HEK293 (cell line): ENCODE measurements around the gene ACADVL.

ENCODE experiments used
- ATF2 ChIP-seq: fragments of 450-650 bp; formaldehyde crosslinking; IDR thresholded peaks from 2 replicates; pipeline ENCODE4 v1.5.1; 2016; ENCODE audit warnings: missing biosample characterization, missing genetic modification characterization, low read depth
- BCL11A ChIP-seq: fragments of 450-650 bp; formaldehyde crosslinking; IDR thresholded peaks from 2 replicates; pipeline ENCODE4 v1.5.1; 2016; ENCODE audit warnings: low read depth, missing biosample characterization, missing genetic modification characterization
- FEZF1 ChIP-seq: fragments of 450-650 bp; formaldehyde crosslinking; IDR thresholded peaks from 2 replicates; pipeline ENCODE4 v1.5.1; 2016; ENCODE audit warnings: missing biosample characterization, missing genetic modification characterization
- GLI2 ChIP-seq: fragments of 450-650 bp; formaldehyde crosslinking; IDR thresholded peaks from 2 replicates; pipeline ENCODE4; 2017; ENCODE audit warnings: missing biosample characterization, missing genetic modification characterization, low read depth, borderline replicate concordance
- IKZF3 ChIP-seq: fragments of 450-650 bp; IDR thresholded peaks from 2 replicates; pipeline ENCODE4 v1.5.0; 2018; ENCODE audit warnings: missing biosample characterization, mild to moderate bottlenecking, missing genetic modification characterization, moderate library complexity
- KLF7 ChIP-seq: fragments of 450-650 bp; formaldehyde crosslinking; IDR thresholded peaks from 2 replicates; pipeline ENCODE4 v1.5.1; 2016; ENCODE audit warnings: missing biosample characterization, missing genetic modification characterization, borderline replicate concordance
- KLF9 ChIP-seq: fragments of 450-650 bp; formaldehyde crosslinking; IDR thresholded peaks from 2 replicates; pipeline ENCODE4 v1.5.1; 2016; ENCODE audit warnings: missing biosample characterization, missing genetic modification characterization, low read depth
- SP2 ChIP-seq: fragments of 450-650 bp; formaldehyde crosslinking; IDR thresholded peaks from 2 replicates; pipeline ENCODE4 v1.5.1; 2016; ENCODE audit warnings: missing biosample characterization, missing genetic modification characterization
- YY1 ChIP-seq: fragments of 450-650 bp; formaldehyde crosslinking; IDR thresholded peaks from 2 replicates; pipeline ENCODE4 v1.5.1; 2018; ENCODE audit warnings: missing biosample characterization, missing genetic modification characterization
- YY2 ChIP-seq: fragments of 450-650 bp; formaldehyde crosslinking; IDR thresholded peaks from 2 replicates; pipeline ENCODE4 v1.5.1; 2016; ENCODE audit warnings: missing biosample characterization, missing genetic modification characterization
- ZBTB44 ChIP-seq: fragments of 450-650 bp; IDR thresholded peaks from 2 replicates; pipeline ENCODE4 v1.5.1; 2018; ENCODE audit warnings: missing biosample characterization, mild to moderate bottlenecking, missing genetic modification characterization
- ZBTB8A ChIP-seq: fragments of 450-650 bp; formaldehyde crosslinking; IDR thresholded peaks from 2 replicates; pipeline ENCODE4 v1.5.1; 2016; ENCODE audit warnings: missing biosample characterization, missing genetic modification characterization
- ZNF132 ChIP-seq: fragments of 450-650 bp; formaldehyde crosslinking; IDR thresholded peaks from 2 replicates; pipeline ENCODE4 v1.5.1; 2017; ENCODE audit warnings: missing biosample characterization, missing genetic modification characterization, borderline replicate concordance
- ZNF133 ChIP-seq: fragments of 450-650 bp; formaldehyde crosslinking; IDR thresholded peaks from 2 replicates; pipeline ENCODE4 v1.5.1; 2016; ENCODE audit warnings: missing biosample characterization, missing genetic modification characterization
- ZNF157 ChIP-seq: fragments of 450-650 bp; formaldehyde crosslinking; IDR thresholded peaks from 2 replicates; pipeline ENCODE4 v1.5.1; 2016; ENCODE audit warnings: missing biosample characterization, missing genetic modification characterization
- ZNF175 ChIP-seq: fragments of 450-650 bp; formaldehyde crosslinking; IDR thresholded peaks from 2 replicates; pipeline ENCODE4 v1.5.1; 2016; ENCODE audit warnings: missing biosample characterization, missing genetic modification characterization
- ZNF19 ChIP-seq: fragments of 450-650 bp; formaldehyde crosslinking; IDR thresholded peaks from 2 replicates; pipeline ENCODE4; 2016; ENCODE audit warnings: missing biosample characterization, missing genetic modification characterization, low read depth
- ZNF248 ChIP-seq: fragments of 450-650 bp; formaldehyde crosslinking; IDR thresholded peaks from 2 replicates; pipeline ENCODE4 v1.5.1; 2017; ENCODE audit warnings: missing biosample characterization, missing genetic modification characterization
- ZNF280D ChIP-seq: fragments of 450-650 bp; formaldehyde crosslinking; IDR thresholded peaks from 2 replicates; pipeline ENCODE4 v1.5.1; 2016; ENCODE audit warnings: missing biosample characterization, missing genetic modification characterization
- ZNF354C ChIP-seq: fragments of 450-650 bp; formaldehyde crosslinking; IDR thresholded peaks from 2 replicates; pipeline ENCODE4 v1.5.1; 2016; ENCODE audit warnings: missing biosample characterization, missing genetic modification characterization, low read depth, borderline replicate concordance
- ZNF362 ChIP-seq: fragments of 450-650 bp; formaldehyde crosslinking; IDR thresholded peaks from 2 replicates; pipeline ENCODE4 v1.5.1; 2016; ENCODE audit warnings: missing biosample characterization, missing genetic modification characterization
- ZNF530 ChIP-seq: fragments of 450-650 bp; formaldehyde crosslinking; IDR thresholded peaks from 2 replicates; pipeline ENCODE4 v1.5.1; 2016; ENCODE audit warnings: low read depth, missing biosample characterization, missing genetic modification characterization
- ZNF580 ChIP-seq: fragments of 450-650 bp; formaldehyde crosslinking; IDR thresholded peaks from 2 replicates; pipeline ENCODE4 v1.5.1; 2016; ENCODE audit warnings: missing biosample characterization, missing genetic modification characterization
- ZNF621 ChIP-seq: fragments of 450-650 bp; formaldehyde crosslinking; IDR thresholded peaks from 2 replicates; pipeline ENCODE4 v1.5.1; 2017; ENCODE audit warnings: missing biosample characterization, missing genetic modification characterization
- ZNF623 ChIP-seq: fragments of 450-650 bp; formaldehyde crosslinking; IDR thresholded peaks from 2 replicates; pipeline ENCODE4 v1.5.1; 2016; ENCODE audit warnings: missing biosample characterization, missing genetic modification characterization
- ZNF677 ChIP-seq: fragments of 450-650 bp; IDR thresholded peaks from 2 replicates; pipeline ENCODE4 v1.5.0; 2018; ENCODE audit warnings: missing biosample characterization, mild to moderate bottlenecking, missing genetic modification characterization, moderate library complexity
- ZNF692 ChIP-seq: fragments of 450-650 bp; formaldehyde crosslinking; IDR thresholded peaks from 2 replicates; pipeline ENCODE4 v1.5.1; 2016; ENCODE audit warnings: missing biosample characterization, missing genetic modification characterization
- ZNF768 ChIP-seq: fragments of 450-650 bp; formaldehyde crosslinking; IDR thresholded peaks from 2 replicates; pipeline ENCODE4 v1.5.1; 2018; ENCODE audit warnings: missing biosample characterization, mild to moderate bottlenecking, missing genetic modification characterization
- ZNF785 ChIP-seq: fragments of 450-650 bp; formaldehyde crosslinking; IDR thresholded peaks from 2 replicates; pipeline ENCODE4 v1.5.1; 2016; ENCODE audit warnings: missing biosample characterization, missing genetic modification characterization
- ZNF792 ChIP-seq: fragments of 450-650 bp; formaldehyde crosslinking; IDR thresholded peaks from 2 replicates; pipeline ENCODE4 v1.5.1; 2016; ENCODE audit warnings: missing biosample characterization, missing genetic modification characterization
- ZNF843 ChIP-seq: fragments of 450-650 bp; formaldehyde crosslinking; IDR thresholded peaks from 2 replicates; pipeline ENCODE4 v1.5.1; 2016; ENCODE audit warnings: missing biosample characterization, missing genetic modification characterization

ACADVL gene

GRCh38 chr17:7242717-7243452, 23.1 kb downstream of the ACADVL start (continued):
- peak; percentile 75; the same call in 1 of the 2 replicates for TF ChIP-seq ATF2 (tag by site-specific recombination)
- TF ChIP-seq YY2 (tag by site-specific recombination), result peak; percentile 86
- no peak for TF ChIP-seq ZNF248 (tag by site-specific recombination)
- no peak for TF ChIP-seq ZNF175
- peak; percentile 83 for TF ChIP-seq BCL11A (tag by site-specific recombination)
- TF ChIP-seq ZNF354C (tag by site-specific recombination), result no peak
- TF ChIP-seq SP2 (tag by site-specific recombination), result peak; percentile 95
- no peak for TF ChIP-seq ZNF792 (tag by site-specific recombination)
- TF ChIP-seq ZNF280D (tag by site-specific recombination), result peak; percentile 73; the same call in 1 of the 2 replicates
- TF ChIP-seq ZNF132 (tag by site-specific recombination), result no peak
- TF ChIP-seq ZNF157 (tag by site-specific recombination), result no peak
- TF ChIP-seq GLI2 (tag by site-specific recombination), result peak; percentile 43; the same call in 1 of the 2 replicates
- TF ChIP-seq ZNF362 (tag by site-specific recombination), result no peak
- TF ChIP-seq ZNF133, result no peak
- TF ChIP-seq ZNF677 (tag by site-specific recombination), result no peak
- TF ChIP-seq YY1 (tag by site-specific recombination), result peak; percentile 76; the same call in 1 of the 2 replicates
- peak; percentile 98 for TF ChIP-seq KLF7 (tag by site-specific recombination)
- TF ChIP-seq ZNF530 (tag by site-specific recombination), result no peak
- peak; percentile 48 for TF ChIP-seq FEZF1 (tag by site-specific recombination)
- peak; percentile 70; the same call in 1 of the 2 replicates for TF ChIP-seq ZNF692 (tag by site-specific recombination)
- peak; percentile 56; the same call in 1 of the 2 replicates for TF ChIP-seq ZNF623 (tag by site-specific recombination)
- no peak; the same call in none of the 2 replicates for TF ChIP-seq ZNF19 (tag by site-specific recombination)
- TF ChIP-seq ZNF843, result peak; percentile 87
- TF ChIP-seq ZBTB44 (tag by site-specific recombination), result no peak; the same call in 1 of the 2 replicates
- TF ChIP-seq IKZF3 (tag by site-specific recombination), result peak; percentile 60; the same call in 1 of the 2 replicates
- peak; percentile 99 for TF ChIP-seq ZNF580
- peak; percentile 99 for TF ChIP-seq KLF9 (tag by site-specific recombination)
- TF ChIP-seq ZNF621 (tag by site-specific recombination), result no peak
- 0 out of 2 replicates have a peak, but pooled peaks have one; percentile 48 for TF ChIP-seq ZNF785
- peak; percentile 97 for TF ChIP-seq ZBTB8A (tag by site-specific recombination)
- no peak for TF ChIP-seq ZNF768
